ENCODE results near the gene COL3A1. TPM values are rescaled to one million over a fixed set of nuclear protein-coding genes. Genes with fewer than 3 reads are reported as not detected.

The COL3A1 gene
- total RNA-seq, 4 donors from 2014 or later, result 113 to 22,387 (median 426) TPM

DNA sequence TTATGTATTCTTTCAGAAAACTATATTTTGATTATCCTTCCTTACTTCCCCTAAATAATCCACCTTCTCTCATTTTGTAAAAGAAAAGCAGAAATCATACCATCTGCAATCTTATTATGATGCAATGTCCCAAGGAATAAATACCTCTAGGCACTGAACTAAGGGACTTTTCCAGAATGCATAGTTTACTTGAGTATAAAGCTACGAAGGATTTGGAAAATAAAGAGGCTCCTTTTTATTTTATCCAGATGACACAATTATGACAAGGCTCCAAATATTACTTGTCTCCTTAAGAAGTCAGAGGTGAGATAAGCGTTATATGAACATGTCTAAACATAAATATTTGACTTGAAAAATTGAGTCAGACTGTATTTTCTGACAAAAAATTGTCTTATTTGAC is 72.1 kb downstream of the COL3A1 start:
- TF ChIP-seq, protein P1, sequence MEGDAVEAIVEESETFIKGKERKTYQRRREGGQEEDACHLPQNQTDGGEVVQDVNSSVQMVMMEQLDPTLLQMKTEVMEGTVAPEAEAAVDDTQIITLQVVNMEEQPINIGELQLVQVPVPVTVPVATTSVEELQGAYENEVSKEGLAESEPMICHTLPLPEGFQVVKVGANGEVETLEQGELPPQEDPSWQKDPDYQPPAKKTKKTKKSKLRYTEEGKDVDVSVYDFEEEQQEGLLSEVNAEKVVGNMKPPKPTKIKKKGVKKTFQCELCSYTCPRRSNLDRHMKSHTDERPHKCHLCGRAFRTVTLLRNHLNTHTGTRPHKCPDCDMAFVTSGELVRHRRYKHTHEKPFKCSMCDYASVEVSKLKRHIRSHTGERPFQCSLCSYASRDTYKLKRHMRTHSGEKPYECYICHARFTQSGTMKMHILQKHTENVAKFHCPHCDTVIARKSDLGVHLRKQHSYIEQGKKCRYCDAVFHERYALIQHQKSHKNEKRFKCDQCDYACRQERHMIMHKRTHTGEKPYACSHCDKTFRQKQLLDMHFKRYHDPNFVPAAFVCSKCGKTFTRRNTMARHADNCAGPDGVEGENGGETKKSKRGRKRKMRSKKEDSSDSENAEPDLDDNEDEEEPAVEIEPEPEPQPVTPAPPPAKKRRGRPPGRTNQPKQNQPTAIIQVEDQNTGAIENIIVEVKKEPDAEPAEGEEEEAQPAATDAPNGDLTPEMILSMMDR (IDR thresholded peaks at IDR 0.05), result no peak
- no peak for TF ChIP-seq POLR2A (IDR thresholded peaks at IDR 0.05)
- H3K36me3 ChIP-seq, result no peaks in the 10 kb centered on the region
- intact Hi-C loops (cut with DNase I; ENCODE audit: low total_unique reads), result no loop called here

DNA sequence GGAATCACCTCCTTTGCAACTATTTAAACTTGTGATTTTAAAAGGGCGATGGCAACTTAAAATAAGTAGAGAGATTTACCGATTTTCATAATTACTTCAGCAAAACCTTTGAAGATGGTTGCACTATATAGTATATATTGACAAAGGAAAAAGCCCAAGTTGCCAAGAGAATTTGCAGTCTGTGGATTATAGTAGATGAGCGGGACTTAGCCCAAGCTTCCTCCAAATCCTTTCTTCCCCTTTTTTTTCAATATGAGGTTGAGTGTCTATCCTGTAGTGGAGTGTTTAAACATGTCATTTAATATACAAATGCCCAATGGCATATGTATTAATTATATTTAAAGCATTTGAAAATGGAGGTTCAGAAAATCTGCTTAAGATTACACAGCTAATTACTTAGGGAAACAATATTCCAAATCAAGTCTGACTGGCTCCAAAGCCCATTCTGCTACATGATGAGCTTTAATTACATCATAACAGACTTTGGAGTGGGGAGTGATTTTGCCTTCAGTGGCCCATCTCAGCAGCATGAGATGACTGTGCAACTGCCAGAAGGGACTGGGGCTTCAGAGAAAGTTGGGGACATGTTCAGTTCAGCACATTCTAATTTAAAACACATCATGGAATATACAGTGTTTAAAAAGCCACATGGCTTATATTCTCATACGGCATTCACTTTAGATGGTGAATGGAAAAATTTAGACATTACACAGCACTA is 73.2 kb downstream of the COL3A1 start:
- no peaks in the 10 kb centered on the region for H3K36me3 ChIP-seq
- H3K4me3 ChIP-seq, result no peak overlapping the region
- TF ChIP-seq, protein P1 (IDR thresholded peaks at IDR 0.05), result no peak
- no peak for TF ChIP-seq POLR2A (IDR thresholded peaks at IDR 0.05)

More for the DNA sequence above, 72.1 kb downstream of the COL3A1 start:
- no peak overlapping the region for H3K4me3 ChIP-seq
- H3K27me3 ChIP-seq, result no peaks in the 10 kb centered on the region
- H3K4me1 ChIP-seq, result no peaks in the 10 kb centered on the region
- no peaks in the 10 kb centered on the region for H3K9me3 ChIP-seq
- DNase-seq, result no peak
- no peak overlapping the region for H3K27ac ChIP-seq

DNA sequence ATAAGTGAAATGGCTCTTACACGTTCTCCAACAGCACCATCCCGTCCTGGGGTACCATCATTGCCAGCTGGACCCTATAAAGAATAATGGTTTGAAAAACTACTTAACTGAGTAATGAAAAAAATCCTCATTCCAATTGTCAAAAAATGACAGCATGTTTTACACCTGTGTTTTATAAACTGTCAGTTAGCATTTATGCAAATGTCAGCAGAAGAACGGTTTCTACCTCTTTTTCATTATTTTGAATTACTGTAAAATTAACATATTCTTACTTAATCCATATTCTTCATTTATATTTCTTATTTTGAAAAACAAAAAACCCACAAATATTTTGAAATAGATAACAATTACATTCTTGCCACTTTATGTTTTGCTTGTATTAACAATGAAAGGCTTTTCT is 74.0 kb downstream of the COL3A1 start:
- no peaks in the 10 kb centered on the region for H3K9me3 ChIP-seq
- H3K36me3 ChIP-seq, result no peaks in the 10 kb centered on the region
- H3K4me3 ChIP-seq, result no peak overlapping the region
- no peaks in the 10 kb centered on the region for H3K27me3 ChIP-seq
- no peak for TF ChIP-seq POLR2A (IDR thresholded peaks at IDR 0.05)
- TF ChIP-seq, protein P1 (IDR thresholded peaks at IDR 0.05), result no peak
- no peak for DNase-seq
- H3K27ac ChIP-seq, result no peak overlapping the region
- H3K4me1 ChIP-seq, result no peaks in the 10 kb centered on the region
- intact Hi-C loops (cut with DNase I; ENCODE audit: low total_unique reads), result no loop called here

More for the DNA sequence above, 73.2 kb downstream of the COL3A1 start:
- Histone ChIP-seq H3K4me1 (no peaks in the 10 kb centered on the region), H3K27ac (no peak overlapping the region), H3K27me3 (no peaks in the 10 kb centered on the region), H3K9me3 (no peaks in the 10 kb centered on the region)
- intact Hi-C loops (cut with DNase I; ENCODE audit: low total_unique reads), result no loop called here
- DNase-seq, result no peak

DNA sequence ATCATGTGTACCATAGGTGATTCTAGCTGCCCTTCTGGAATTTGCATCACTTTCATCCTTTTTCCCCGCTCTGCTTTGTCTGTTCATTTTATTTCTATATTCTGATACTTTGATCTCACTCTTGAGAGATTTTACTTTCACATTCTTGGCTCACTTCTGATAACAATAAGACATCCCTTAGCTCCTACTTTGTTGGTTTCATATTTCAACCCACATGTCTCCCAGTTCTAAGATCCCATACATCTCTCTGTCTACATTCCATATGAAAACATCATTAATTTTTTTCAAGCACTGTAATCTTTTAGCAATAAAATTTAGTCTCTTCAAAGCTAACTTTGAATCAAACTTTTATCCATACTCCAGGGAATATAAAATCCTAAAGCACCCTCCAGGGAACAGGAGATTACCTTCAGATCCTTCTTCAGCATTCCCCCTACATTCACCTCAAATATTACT is 75.6 kb downstream of the COL3A1 start:
- Histone ChIP-seq H3K4me1 (no peaks in the 10 kb centered on the region), H3K27ac (no peak overlapping the region), H3K36me3 (no peaks in the 10 kb centered on the region), H3K9me3 (no peaks in the 10 kb centered on the region), H3K4me3 (no peak overlapping the region), H3K27me3 (no peaks in the 10 kb centered on the region)
- intact Hi-C loops (cut with DNase I; ENCODE audit: low total_unique reads), result no loop called here
- TF ChIP-seq, protein P1 (IDR thresholded peaks at IDR 0.05), result no peak
- TF ChIP-seq POLR2A (IDR thresholded peaks at IDR 0.05), result no peak
- DNase-seq, result no peak

DNA sequence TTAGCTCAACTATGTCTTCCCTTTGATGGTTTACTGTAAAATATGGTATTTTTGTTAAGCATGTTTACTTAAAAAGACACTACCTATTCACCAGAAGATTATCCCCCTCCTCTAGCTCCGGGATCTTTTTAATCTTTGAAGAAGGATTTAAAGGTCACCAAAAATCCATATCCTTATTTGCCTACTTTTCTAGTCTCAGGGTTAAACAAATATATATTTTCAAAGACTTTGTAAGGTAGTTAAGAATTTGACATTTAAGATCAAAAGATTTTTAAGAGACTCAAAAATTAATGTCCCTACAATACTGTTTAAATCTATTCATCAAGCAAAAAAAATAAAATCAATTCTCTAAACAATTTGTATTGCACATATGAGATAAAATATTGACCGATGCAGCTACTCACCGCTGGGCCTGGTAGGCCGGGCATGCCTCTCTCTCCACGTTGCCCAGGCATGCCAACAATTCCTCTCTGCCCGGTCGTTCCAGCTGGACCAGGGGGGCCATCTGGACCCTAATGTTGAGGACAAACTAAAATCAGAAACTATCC is 76.1 kb downstream of the COL3A1 start:
- Histone ChIP-seq H3K27me3 (no peaks in the 10 kb centered on the region), H3K9me3 (no peaks in the 10 kb centered on the region), H3K27ac (no peak overlapping the region), H3K4me3 (no peak overlapping the region), H3K4me1 (no peaks in the 10 kb centered on the region), H3K36me3 (no peaks in the 10 kb centered on the region)
- DNase-seq, result no peak
- no peak for TF ChIP-seq POLR2A (IDR thresholded peaks at IDR 0.05)
- TF ChIP-seq, protein P1 (IDR thresholded peaks at IDR 0.05), result no peak
- intact Hi-C loops (cut with DNase I; ENCODE audit: low total_unique reads), result no loop called here

Data from uterus (tissue), 4 donors.